AG10803 (cell line): ENCODE results near the gene STAT1.

Source experiments
- DNase-seq: peaks from one replicate; pipeline ENCODE4 v3.0.0; 2010; ENCODE audit warnings: low read depth
- H3K4me3 ChIP-seq: 2 replicates; pipeline ENCODE4 v1.5.1; 2011; ENCODE audit warnings: mild to moderate bottlenecking, low read length, control low read depth
- CTCF ChIP-seq: conservative IDR thresholded peaks from 2 replicates; pipeline ENCODE4 v1.5.1; 2011; ENCODE audit warnings: mild to moderate bottlenecking, low read length, control low read depth, inconsistent platforms

STAT1 gene

GRCh38 chr2:191043438-191043837, 29.5 kb upstream of the STAT1 start:
- no peak overlapping the region for H3K4me3 ChIP-seq
- TF ChIP-seq CTCF: no peak
- no peak for DNase-seq

- H3K4me3 ChIP-seq: no peak overlapping the region
- no peak for TF ChIP-seq CTCF
- DNase-seq: peak; percentile 33
These were observed 27.6 kb upstream of the STAT1 start for GRCh38 chr2:191041418-191042161.

GRCh38 chr2:191039616-191040015, 25.6 kb upstream of the STAT1 start:
- no peak for DNase-seq
- TF ChIP-seq CTCF: no peak
- no peak overlapping the region for H3K4me3 ChIP-seq

GRCh38 chr2:191038741-191039140, 24.8 kb upstream of the STAT1 start:
- H3K4me3 ChIP-seq: no peak overlapping the region
- no peak for TF ChIP-seq CTCF

GRCh38 chr2:191038241-191038725, 24.3 kb upstream of the STAT1 start:
- peak; percentile 97 for DNase-seq
- H3K4me3 ChIP-seq: no peak overlapping the region
- TF ChIP-seq CTCF: no peak

More at GRCh38 chr2:191038741-191039140, 24.8 kb upstream of the STAT1 start:
- no peak for DNase-seq

- DNase-seq: peak; percentile 56
- no peak overlapping the region for H3K4me3 ChIP-seq
- no peak for TF ChIP-seq CTCF
These were observed 23.4 kb upstream of the STAT1 start for GRCh38 chr2:191037351-191037750.

- H3K4me3 ChIP-seq: no peak overlapping the region
- peak; percentile 42 for DNase-seq
- no peak for TF ChIP-seq CTCF
These were observed 22.4 kb upstream of the STAT1 start for GRCh38 chr2:191036363-191036762.
